Epithelial cell of esophagus (primary cell): ENCODE results near the gene ZNF333.
"Not testable (repeated sequence)": the region's sequence is repeated elsewhere in the genome, so short reads cannot be mapped to it uniquely, and the experiment has no call there.

Source experiments
- DNase-seq: peaks from one replicate; pipeline ENCODE4 v3.0.0; 2010; ENCODE audit warnings: low read depth
- H3K4me3 ChIP-seq: 2 replicates; pipeline ENCODE4 v1.5.1; 2011; ENCODE audit warnings: mild to moderate bottlenecking, low read length, control low read depth
- TF ChIP-seq, protein P1 (sequence below): IDR thresholded peaks from 2 replicates; pipeline ENCODE4 v1.5.1; 2011; ENCODE audit warnings: low read depth, mild to moderate bottlenecking, low read length, control low read depth, inconsistent platforms; ENCODE audit not compliant: insufficient read depth; ENCODE audit errors: missing control alignments

Gene ZNF333

DNA sequence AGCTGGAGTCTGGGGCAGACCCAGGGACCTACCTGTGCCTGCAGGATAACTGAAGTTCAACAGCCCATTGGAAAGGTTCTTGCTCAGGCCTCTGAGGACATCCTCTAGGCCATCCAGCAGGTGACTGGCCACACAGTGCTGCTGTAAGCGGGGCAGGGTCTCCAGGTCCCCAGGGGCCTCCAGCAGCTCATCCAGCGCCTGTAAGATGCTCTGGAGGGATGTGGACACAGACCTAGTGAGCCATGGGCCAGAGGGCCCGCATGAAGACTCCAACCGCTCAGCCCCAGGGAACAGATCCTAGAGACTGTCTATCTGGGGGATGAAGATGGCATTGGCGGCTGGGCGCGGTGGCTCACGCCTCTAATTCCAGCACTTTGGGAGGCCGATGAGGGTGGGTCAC lies 74.6 kb downstream of the ZNF333 start:
- H3K4me3 ChIP-seq, result no peak overlapping the region
- no peak for DNase-seq
- TF ChIP-seq, protein P1, sequence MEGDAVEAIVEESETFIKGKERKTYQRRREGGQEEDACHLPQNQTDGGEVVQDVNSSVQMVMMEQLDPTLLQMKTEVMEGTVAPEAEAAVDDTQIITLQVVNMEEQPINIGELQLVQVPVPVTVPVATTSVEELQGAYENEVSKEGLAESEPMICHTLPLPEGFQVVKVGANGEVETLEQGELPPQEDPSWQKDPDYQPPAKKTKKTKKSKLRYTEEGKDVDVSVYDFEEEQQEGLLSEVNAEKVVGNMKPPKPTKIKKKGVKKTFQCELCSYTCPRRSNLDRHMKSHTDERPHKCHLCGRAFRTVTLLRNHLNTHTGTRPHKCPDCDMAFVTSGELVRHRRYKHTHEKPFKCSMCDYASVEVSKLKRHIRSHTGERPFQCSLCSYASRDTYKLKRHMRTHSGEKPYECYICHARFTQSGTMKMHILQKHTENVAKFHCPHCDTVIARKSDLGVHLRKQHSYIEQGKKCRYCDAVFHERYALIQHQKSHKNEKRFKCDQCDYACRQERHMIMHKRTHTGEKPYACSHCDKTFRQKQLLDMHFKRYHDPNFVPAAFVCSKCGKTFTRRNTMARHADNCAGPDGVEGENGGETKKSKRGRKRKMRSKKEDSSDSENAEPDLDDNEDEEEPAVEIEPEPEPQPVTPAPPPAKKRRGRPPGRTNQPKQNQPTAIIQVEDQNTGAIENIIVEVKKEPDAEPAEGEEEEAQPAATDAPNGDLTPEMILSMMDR, result no peak

DNA sequence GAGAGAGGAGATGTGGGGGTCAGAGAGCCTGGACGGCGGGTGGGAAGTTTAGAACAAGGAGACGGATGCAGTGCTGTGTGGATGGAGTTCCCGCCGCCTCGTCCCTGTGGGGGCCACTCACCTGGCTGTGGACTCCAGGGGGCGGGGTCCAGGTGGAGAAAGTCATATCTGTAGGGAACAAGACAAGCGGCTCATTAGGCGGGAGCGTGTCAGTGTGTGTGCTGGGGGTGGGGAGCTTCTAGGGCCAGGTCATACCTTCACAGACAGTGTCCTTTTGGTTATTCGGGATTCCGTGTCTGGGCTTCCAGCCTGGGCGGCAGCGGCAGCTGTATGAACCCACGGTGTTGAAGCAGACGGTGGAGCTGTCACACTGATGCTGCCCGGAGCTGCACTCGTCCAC lies 75.6 kb downstream of the ZNF333 start:
- not testable (repeated sequence) for H3K4me3 ChIP-seq, DNase-seq

DNA sequence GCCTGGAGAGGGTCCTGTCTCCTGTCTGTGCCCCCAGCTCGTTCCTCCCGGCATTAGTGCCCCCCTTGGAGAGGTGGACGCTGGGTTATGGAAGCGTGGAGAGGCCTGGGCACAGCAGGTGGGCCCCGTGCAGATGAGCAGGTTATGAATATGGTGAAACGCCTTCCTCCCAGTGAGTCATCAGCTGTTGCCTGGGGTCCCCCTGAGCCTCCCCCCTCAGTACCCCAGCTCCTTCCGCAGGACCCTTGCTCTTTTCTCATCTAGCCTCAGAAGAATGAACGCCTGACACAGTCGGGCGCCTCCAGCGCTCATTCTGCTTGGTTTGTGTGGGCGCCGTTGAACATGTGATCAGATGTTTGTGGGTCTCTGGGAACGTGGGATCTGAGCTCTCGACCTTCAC lies 76.0 kb downstream of the ZNF333 start:
- H3K4me3 ChIP-seq, result not testable (repeated sequence)

DNA sequence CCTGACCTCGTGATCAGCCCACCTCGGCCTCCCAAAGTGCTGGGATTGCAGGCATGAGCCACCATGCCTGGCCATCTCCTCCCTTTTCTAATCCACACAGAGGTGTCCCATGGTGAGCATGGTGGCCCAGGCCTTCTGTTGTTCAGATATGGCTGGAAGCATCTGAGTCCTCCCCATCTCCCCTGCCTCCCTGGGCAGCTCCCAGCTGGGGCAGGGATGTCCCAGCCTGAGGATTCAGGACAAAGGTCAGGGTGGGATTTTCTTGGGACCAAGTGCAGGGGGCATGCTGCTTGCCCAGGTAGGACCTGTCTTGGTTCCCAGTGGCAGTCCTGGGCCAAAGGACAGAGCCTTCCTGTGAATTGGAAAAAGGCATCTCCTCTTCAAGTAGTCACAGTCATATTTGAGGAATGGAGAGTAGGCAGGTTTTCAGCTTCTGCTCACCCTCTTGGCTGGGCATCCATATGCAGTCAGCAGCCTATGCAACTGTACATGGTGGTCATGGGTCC lies 77.7 kb downstream of the ZNF333 start:
- TF ChIP-seq, protein P1, result no peak
- DNase-seq, result no peak
- H3K4me3 ChIP-seq, result no peak overlapping the region

More for the DNA sequence above, 76.0 kb downstream of the ZNF333 start:
- not testable (repeated sequence) for DNase-seq

DNA sequence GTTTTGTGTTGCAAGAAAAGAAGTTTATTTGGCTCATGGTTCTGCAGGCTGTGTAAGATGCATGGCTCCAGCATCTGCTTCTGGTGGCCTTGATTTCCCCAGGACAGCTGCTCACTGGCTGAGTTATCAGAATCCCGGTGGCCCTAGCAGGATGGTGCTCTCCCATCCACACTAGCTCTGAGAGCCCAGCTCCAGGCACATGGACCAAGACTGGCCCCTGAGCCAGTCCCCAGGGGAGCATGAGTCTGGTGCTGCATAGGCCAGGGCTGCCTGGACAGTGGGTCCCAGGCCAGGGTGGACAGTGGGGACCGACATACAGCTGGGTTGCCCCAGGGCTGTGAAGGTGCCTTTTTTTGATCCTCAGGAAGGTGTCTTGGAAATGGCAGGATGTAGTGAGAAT lies 78.2 kb downstream of the ZNF333 start:
- TF ChIP-seq, protein P1, result no peak
- no peak overlapping the region for H3K4me3 ChIP-seq
- no peak for DNase-seq

DNA sequence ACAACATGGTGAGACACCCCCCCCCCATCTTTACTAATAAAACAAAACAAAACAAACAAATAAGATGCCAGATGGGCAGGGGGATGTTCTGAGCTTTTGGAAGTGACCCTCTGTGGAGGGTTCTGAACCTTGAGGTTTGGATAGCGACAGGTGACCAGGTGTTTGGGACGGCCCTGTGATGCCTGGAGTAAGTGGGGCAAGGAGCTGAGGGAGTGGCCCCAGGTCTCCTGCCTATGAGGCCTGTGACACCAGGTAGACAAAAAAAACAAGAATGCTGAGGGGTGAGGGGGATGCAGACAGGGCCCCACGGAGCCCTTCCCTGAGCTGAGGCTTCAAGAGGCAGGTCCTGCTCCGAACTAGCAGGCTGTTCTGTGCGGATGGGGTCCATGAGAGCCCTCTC lies 79.4 kb downstream of the ZNF333 start:
- TF ChIP-seq, protein P1, result no peak
- no peak for DNase-seq
- H3K4me3 ChIP-seq, result no peak overlapping the region

DNA sequence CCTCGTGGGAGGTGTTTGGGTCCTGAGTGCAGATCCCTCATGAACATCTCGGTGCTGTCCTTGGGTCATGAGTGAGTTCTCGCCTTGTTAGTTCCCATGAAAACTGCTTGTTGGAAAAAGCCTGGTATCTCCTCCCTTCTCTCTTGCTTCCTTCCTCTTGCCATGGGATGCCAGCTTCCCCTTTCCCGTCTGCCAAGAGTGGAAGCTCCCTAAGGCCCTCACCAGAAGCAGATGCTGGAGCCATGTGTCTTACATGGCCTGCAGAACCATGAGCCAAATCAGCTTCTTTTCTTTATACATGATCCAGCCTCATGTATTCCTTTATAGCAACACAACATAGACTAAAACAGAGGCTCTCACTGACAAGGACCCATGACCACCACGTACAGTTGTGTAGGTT lies 80.3 kb downstream of the ZNF333 start:
- TF ChIP-seq, protein P1, result no peak
- no peak overlapping the region for H3K4me3 ChIP-seq
- no peak for DNase-seq

DNA sequence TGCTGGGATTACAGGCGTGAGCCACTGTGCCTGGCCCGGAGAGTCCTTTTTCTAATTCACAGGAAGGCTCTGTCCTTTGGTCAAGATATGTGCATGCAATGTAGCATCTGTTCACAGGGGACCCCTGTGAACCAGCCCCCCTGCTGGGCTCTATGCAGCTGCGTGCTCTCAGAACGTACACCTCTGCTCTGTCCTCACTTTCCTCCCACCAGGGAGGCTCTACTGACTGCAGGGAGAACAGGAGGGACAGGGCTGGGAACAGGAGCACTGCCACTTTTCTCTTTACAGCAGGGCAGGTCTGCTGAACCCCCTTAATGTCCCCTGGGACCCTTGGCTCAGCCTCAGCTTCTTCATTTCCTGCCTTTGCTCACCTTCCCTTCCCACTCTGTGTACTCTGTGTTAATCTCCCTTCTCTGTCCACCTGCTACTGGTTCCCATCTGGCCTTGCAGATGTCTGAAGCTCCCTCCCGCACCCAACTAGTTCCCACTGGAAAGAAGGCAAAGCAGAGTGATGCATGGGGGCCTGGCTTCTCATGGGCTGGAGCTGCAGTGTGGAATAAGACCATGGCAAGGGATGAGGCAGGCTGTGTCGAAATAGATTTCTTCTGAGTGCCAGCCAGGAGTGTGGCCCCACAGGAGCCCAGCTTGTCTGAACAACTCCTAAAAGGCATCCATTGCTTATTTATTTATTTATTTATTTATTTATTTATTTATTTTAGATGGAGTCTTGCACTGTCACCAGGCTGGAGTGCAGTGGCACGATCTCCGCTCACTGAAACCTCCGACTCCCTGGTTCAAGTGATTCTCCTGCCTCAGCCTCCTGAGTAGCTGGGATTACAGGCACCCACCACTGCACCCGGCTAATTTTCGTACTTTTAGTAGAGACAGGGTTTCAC lies 81.3 kb downstream of the ZNF333 start:
- H3K4me3 ChIP-seq, result no peak overlapping the region
- no peak for DNase-seq
- TF ChIP-seq, protein P1, result no peak
